H9 (cell line): ENCODE results near the gene SLC16A13. TPM values are rescaled to one million over a fixed set of nuclear protein-coding genes. Genes with fewer than 3 reads are reported as not detected.
A peak's percentile ranks its signal among the peaks of the same experiment; 100 is the strongest.

Experiments used
- DNase-seq: peaks from one replicate; pipeline ENCODE4 v3.0.0-alpha.2; 2017
- H2AFZ ChIP-seq: one replicate; pipeline ENCODE4 v1.6.1; 2013; ENCODE audit warnings: mild to moderate bottlenecking, low read length, control low read depth, moderate library complexity
- H2AK5ac ChIP-seq: 2 replicates; pipeline ENCODE4 v1.6.1; 2013; ENCODE audit warnings: low read length, control low read depth, mixed read lengths; ENCODE audit not compliant: insufficient read length
- H2BK120ac ChIP-seq: one replicate; pipeline ENCODE4 v1.6.1; 2013; ENCODE audit warnings: low read depth, mild to moderate bottlenecking, low read length, control low read depth, inconsistent platforms; ENCODE audit not compliant: poor library complexity, severe bottlenecking
- H2BK12ac ChIP-seq: 2 replicates; pipeline ENCODE4 v1.6.1; 2013; ENCODE audit warnings: low read length, control low read depth, mixed read lengths, low read depth; ENCODE audit not compliant: insufficient read length
- H2BK15ac ChIP-seq: 2 replicates; pipeline ENCODE4 v1.6.1; 2013; ENCODE audit warnings: low read depth, low read length, control low read depth
- H2BK20ac ChIP-seq: one replicate; pipeline ENCODE4 v1.6.1; 2013; ENCODE audit warnings: low read depth, mild to moderate bottlenecking, low read length, control low read depth, inconsistent platforms; ENCODE audit not compliant: poor library complexity, severe bottlenecking
- H2BK5ac ChIP-seq: 2 replicates; pipeline ENCODE4 v1.6.1; 2013; ENCODE audit warnings: low read length, control low read depth, mixed read lengths; ENCODE audit not compliant: insufficient read length
- H3K14ac ChIP-seq: 2 replicates; pipeline ENCODE4 v1.6.1; 2013; ENCODE audit warnings: low read length, control low read depth; ENCODE audit not compliant: insufficient read depth
- H3K18ac ChIP-seq: 2 replicates; pipeline ENCODE4 v1.6.1; 2013; ENCODE audit warnings: low read depth, mild to moderate bottlenecking, mixed read lengths, low read length, control low read depth; ENCODE audit not compliant: insufficient read length
- H3K23ac ChIP-seq: 2 replicates; pipeline ENCODE4 v1.6.1; 2013; ENCODE audit warnings: low read length, control low read depth, mixed read lengths, low read depth; ENCODE audit not compliant: insufficient read length
- H3K23me2 ChIP-seq: 2 replicates; pipeline ENCODE4 v1.6.1; 2013; ENCODE audit warnings: low read depth, mild to moderate bottlenecking, mixed read lengths, low read length, control low read depth; ENCODE audit not compliant: insufficient read length, poor library complexity, severe bottlenecking
- H3K27ac ChIP-seq: 2 replicates; pipeline ENCODE4 v1.5.1; 2013; ENCODE audit warnings: low read length, control low read depth, mixed read lengths, low read depth; ENCODE audit not compliant: insufficient read length
- H3K27me3 ChIP-seq: 2 replicates; pipeline ENCODE4 v1.6.1; 2013; ENCODE audit warnings: low read length, control low read depth, inconsistent platforms; ENCODE audit not compliant: insufficient read depth
- H3K4ac ChIP-seq: 2 replicates; pipeline ENCODE4 v1.6.1; 2013; ENCODE audit warnings: low read depth, mild to moderate bottlenecking, control low read depth, inconsistent platforms, low read length, moderate library complexity
- H3K4me1 ChIP-seq: 2 replicates; pipeline ENCODE4 v1.6.1; 2013; ENCODE audit warnings: low read length, control low read depth, inconsistent platforms; ENCODE audit not compliant: insufficient read depth
- H3K4me2 ChIP-seq: 2 replicates; pipeline ENCODE4 v1.6.1; 2013; ENCODE audit warnings: low read length, control low read depth, mixed read lengths; ENCODE audit not compliant: insufficient read length, insufficient read depth
- H3K56ac ChIP-seq: 2 replicates; pipeline ENCODE4 v1.6.1; 2013; ENCODE audit warnings: low read depth, mild to moderate bottlenecking, mixed read lengths, low read length, control low read depth; ENCODE audit not compliant: insufficient read length
- H3K79me1 ChIP-seq: 2 replicates; pipeline ENCODE4 v1.6.1; 2013; ENCODE audit warnings: low read depth, mild to moderate bottlenecking, moderate library complexity, low read length, control low read depth, inconsistent platforms; ENCODE audit not compliant: insufficient read depth, poor library complexity, severe bottlenecking
- H3K79me2 ChIP-seq: 2 replicates; pipeline ENCODE4 v1.6.1; 2013; ENCODE audit warnings: low read length, control low read depth, inconsistent platforms; ENCODE audit not compliant: insufficient read depth
- H3K9ac ChIP-seq: 2 replicates; pipeline ENCODE4 v1.6.1; 2013; ENCODE audit warnings: low read length, control low read depth, mixed read lengths; ENCODE audit not compliant: insufficient read length; ENCODE audit errors: extremely low read depth
- H3K9me3 ChIP-seq: one replicate; pipeline ENCODE4 v1.6.1; 2013; ENCODE audit warnings: low read depth, low read length, inconsistent platforms; ENCODE audit not compliant: control insufficient read depth
- H3T11ph ChIP-seq: one replicate; pipeline ENCODE4 v1.6.1; 2013; ENCODE audit warnings: mild to moderate bottlenecking, low read length, control low read depth, inconsistent platforms
- H4K20me1 ChIP-seq: one replicate; pipeline ENCODE4 v1.6.1; 2013; ENCODE audit not compliant: control insufficient read depth, insufficient read length, insufficient read depth
- H4K5ac ChIP-seq: 2 replicates; pipeline ENCODE4 v1.6.1; 2013; ENCODE audit warnings: low read depth, mild to moderate bottlenecking, mixed read lengths, low read length, control low read depth; ENCODE audit not compliant: insufficient read length
- H4K8ac ChIP-seq: replicated peaks from 2 replicates; pipeline ENCODE4 v1.6.1; 2013; ENCODE audit warnings: low read length, control low read depth, mixed read lengths, low read depth; ENCODE audit not compliant: insufficient read length
- H4K91ac ChIP-seq: 2 replicates; pipeline ENCODE4 v1.6.1; 2013; ENCODE audit warnings: low read depth, mild to moderate bottlenecking, moderate library complexity, mixed read lengths, low read length, control low read depth; ENCODE audit not compliant: insufficient read length
- H3K27ac Mint-ChIP-seq, 3 experiments: 2 replicates in 2 of 3; 3 replicates in 1 of 3; pipeline ENCODE4 v1.8.0; 2020 to 2021; ENCODE audit warnings: mixed read lengths in 3 of 3, mild to moderate bottlenecking in 1 of 3, moderate library complexity in 1 of 3
- H3K27me3 Mint-ChIP-seq: 2 replicates; pipeline ENCODE4 v1.8.0; 2021; ENCODE audit warnings: low read depth, mild to moderate bottlenecking, moderate library complexity, mixed read lengths
- H3K36me3 Mint-ChIP-seq, 3 experiments: 2 replicates in 2 of 3; 3 replicates in 1 of 3; pipeline ENCODE4 v1.8.0; 2020 to 2021; ENCODE audit warnings: low read depth in 3 of 3, mixed read lengths in 3 of 3; ENCODE audit not compliant: insufficient read depth in 1 of 3
- H3K4me1 Mint-ChIP-seq, 2 experiments: 2 replicates each; pipeline ENCODE4 v1.8.0; 2020; ENCODE audit warnings: mixed read lengths in 2 of 2
- H3K4me3 Mint-ChIP-seq, 2 experiments: 2 replicates in 1 of 2; 3 replicates in 1 of 2; pipeline ENCODE4 v1.8.0; 2020 to 2021; ENCODE audit warnings: mild to moderate bottlenecking in 2 of 2, mixed read lengths in 2 of 2, moderate library complexity in 1 of 2
- H3K9me3 Mint-ChIP-seq, 2 experiments: 2 replicates in 1 of 2; 3 replicates in 1 of 2; pipeline ENCODE4 v1.8.0; 2020; ENCODE audit warnings: mild to moderate bottlenecking in 2 of 2, mixed read lengths in 2 of 2, moderate library complexity in 1 of 2
- WGBS: extraction: QIAGEN DNeasy Blood & Tissue Kit; methylation state at CpG from one replicate; pipeline ENCODE4 v1.1.7; 2013; ENCODE audit warnings: missing lambda C conversion rate, low lambda C conversion rate, mixed read lengths; ENCODE audit not compliant: insufficient read length; ENCODE audit errors: extremely low coverage; 5-methylcytosine and 5-hydroxymethylcytosine counted together
- total RNA-seq: library from RNA; stranded (reverse); gene quantifications from 2 replicates; pipeline ENCODE4 v1.2.1, GENCODE V29; 2021
- TF ChIP-seq, protein P1 (sequence below): fragments of 200-600 bp; sonication (generic); conservative IDR thresholded peaks from 3 replicates; pipeline ENCODE4 v1.8.0; 2021; ENCODE audit warnings: antibody characterized with exemption, mild to moderate bottlenecking

The SLC16A13 gene
- total RNA-seq, 1 experiment from 2014 or later = 6.1 TPM

DNA sequence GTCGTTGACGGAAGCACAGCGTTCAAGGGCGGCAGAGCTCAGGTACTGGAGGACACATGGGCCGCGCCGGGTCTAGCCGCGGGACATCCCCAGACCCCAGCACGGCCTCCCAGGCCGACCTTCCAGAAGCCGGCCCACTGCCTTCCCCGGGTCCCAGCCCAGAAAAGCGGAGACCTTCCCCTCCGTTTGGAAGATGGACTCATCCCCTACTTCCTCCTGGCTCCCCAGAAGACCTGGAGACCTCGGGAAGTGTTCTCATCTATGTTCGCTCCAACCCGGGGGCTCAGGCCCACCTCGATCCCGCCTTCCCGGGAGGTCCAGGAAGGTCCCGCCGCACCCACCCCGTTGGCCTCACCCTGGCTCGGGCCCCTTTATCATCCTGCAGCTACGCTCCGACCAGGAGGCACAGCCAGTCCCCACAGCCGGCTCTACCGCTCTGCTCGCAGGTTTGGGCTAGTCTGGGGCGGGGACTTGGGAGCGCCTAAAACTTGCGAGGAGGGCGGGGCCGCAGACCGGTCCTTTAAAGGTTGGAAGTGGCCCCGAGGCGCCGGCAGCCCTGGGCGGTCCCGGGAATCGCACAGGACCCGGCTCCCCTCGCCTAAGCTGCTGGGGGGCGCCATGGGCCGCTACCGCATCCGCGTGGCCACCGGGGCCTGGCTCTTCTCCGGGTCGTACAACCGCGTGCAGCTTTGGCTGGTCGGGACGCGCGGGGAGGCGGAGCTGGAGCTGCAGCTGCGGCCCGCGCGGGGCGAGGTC, 40.1 kb upstream of the SLC16A13 start, which contains the start of gene ALOX12:
TSS of gene ALOX12 (plus strand) at position 550 of the 756 bp plus-strand sequence. CDS start at position 619, 69 bp downstream.
- peaks cover 2% of the 10 kb centered on the region; the same call in 1 of the 2 replicates for H3K27me3 ChIP-seq
- H2BK15ac ChIP-seq = no peak within 1 kb of the TSS
- peak; percentile 86 for DNase-seq
- Mint-ChIP-seq H3K27ac (no peak within 1 kb of the TSS), H3K27me3 (peaks cover 51% of the 10 kb centered on the region), H3K9me3 (no peaks in the 10 kb centered on the region), H3K36me3 (peaks cover 9 to 34% (median 11%) of the 10 kb centered on the region in 3 experiments; a peak in 6 of 7 replicates), H3K4me1 (peaks cover 2 to 4% of the 10 kb centered on the region in 2 experiments; a peak in 3 of 4 replicates), H3K4me3 (peak within 1 kb of the TSS; percentile 74 to 80)
- no peak within 1 kb of the TSS for H2BK5ac ChIP-seq
- H2BK20ac ChIP-seq = no peak within 1 kb of the TSS
- no peak within 1 kb of the TSS for H2AFZ ChIP-seq
- H2BK12ac ChIP-seq = no peak within 1 kb of the TSS
- H3K79me2 ChIP-seq = no peaks in the 10 kb centered on the region
- no peak within 1 kb of the TSS for H4K8ac ChIP-seq
- no peak within 1 kb of the TSS for H4K5ac ChIP-seq
- no peak within 1 kb of the TSS for H3K27ac ChIP-seq
- no peak within 1 kb of the TSS for H2AK5ac ChIP-seq
- H4K20me1 ChIP-seq = no peaks in the 10 kb centered on the region
- H3K9me3 ChIP-seq = no peaks in the 10 kb centered on the region
- H3K4ac ChIP-seq = no peak within 1 kb of the TSS
- H3K56ac ChIP-seq = no peak within 1 kb of the TSS
- peaks cover 8% of the 10 kb centered on the region for H3K23me2 ChIP-seq
- peak within 1 kb of the TSS; percentile 8 for H3K18ac ChIP-seq
- no peak within 1 kb of the TSS for H4K91ac ChIP-seq
- no peak within 1 kb of the TSS for H3K14ac ChIP-seq
- no CpG with 5 or more reads among the region's 64 CpGs for WGBS
- no peak within 1 kb of the TSS for H3K9ac ChIP-seq
- TF ChIP-seq, protein P1, sequence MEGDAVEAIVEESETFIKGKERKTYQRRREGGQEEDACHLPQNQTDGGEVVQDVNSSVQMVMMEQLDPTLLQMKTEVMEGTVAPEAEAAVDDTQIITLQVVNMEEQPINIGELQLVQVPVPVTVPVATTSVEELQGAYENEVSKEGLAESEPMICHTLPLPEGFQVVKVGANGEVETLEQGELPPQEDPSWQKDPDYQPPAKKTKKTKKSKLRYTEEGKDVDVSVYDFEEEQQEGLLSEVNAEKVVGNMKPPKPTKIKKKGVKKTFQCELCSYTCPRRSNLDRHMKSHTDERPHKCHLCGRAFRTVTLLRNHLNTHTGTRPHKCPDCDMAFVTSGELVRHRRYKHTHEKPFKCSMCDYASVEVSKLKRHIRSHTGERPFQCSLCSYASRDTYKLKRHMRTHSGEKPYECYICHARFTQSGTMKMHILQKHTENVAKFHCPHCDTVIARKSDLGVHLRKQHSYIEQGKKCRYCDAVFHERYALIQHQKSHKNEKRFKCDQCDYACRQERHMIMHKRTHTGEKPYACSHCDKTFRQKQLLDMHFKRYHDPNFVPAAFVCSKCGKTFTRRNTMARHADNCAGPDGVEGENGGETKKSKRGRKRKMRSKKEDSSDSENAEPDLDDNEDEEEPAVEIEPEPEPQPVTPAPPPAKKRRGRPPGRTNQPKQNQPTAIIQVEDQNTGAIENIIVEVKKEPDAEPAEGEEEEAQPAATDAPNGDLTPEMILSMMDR = no peak
- no peaks in the 10 kb centered on the region for H3K4me1 ChIP-seq
- peak within 1 kb of the TSS; percentile 52 for H3K4me2 ChIP-seq
- H2BK120ac ChIP-seq = no peak within 1 kb of the TSS
- H3T11ph ChIP-seq = no peak within 1 kb of the TSS
- no peak within 1 kb of the TSS for H3K23ac ChIP-seq
- no peaks in the 10 kb centered on the region for H3K79me1 ChIP-seq
